ENCODE results near the gene GRAMD1A.

GRAMD1A gene

GRCh38 chr19:35073941-35074340, 73.8 kb downstream of the GRAMD1A start:
- no peak for DNase-seq (ENCODE audit: low read depth in 2 of 2)

- no peak for DNase-seq (ENCODE audit: low read depth in 2 of 2)
Measured at GRCh38 chr19:35074426-35075201, 74.5 kb downstream of the GRAMD1A start.

- no peak for DNase-seq (ENCODE audit: low read depth in 2 of 2)
Measured at GRCh38 chr19:35075202-35076025, 75.3 kb downstream of the GRAMD1A start.

GRCh38 chr19:35076026-35076370, 75.9 kb downstream of the GRAMD1A start:
- no peak for DNase-seq (ENCODE audit: low read depth in 2 of 2)
